ENCODE data around the gene KCNJ8. TPM values are rescaled to one million over a fixed set of nuclear protein-coding genes. Genes with fewer than 3 reads are reported as not detected.

The KCNJ8 gene
- total RNA-seq, 4 donors from 2014 or later: 28.2 to 36.4 (median 31.6) TPM

DNA sequence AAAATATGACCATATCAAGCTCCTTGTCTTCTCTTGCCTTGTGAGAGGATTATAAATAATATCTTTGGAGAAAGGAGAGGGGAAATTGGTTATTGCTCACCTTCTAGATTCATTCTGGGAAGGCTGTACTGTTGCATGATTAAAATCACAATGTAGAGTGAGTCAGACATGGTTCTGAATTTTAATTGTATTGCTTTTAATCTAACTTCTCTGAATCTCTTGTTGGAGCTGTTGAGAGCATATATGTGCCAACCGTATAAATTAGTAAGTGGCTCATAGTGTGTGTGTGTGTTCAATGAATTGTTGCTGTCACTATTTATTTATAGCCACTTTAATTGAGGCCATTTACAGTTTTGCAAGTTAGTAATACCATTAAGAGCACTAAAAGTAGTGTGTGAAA lies 56.1 kb downstream of the KCNJ8 start:
- Histone ChIP-seq H3K9me3 (no peaks in the 10 kb centered on the region), H3K27ac (no peak overlapping the region), H3K4me1 (no peaks in the 10 kb centered on the region), H3K27me3 (no peaks in the 10 kb centered on the region), H3K4me3 (no peak overlapping the region), H3K36me3 (no peaks in the 10 kb centered on the region)
- 50 to 63% methylated on average over 1 of the region's 1 CpG for WGBS, 2 donors (ENCODE audit: low coverage in 1 of 2)
- TF ChIP-seq EP300 (IDR thresholded peaks at IDR 0.05) (no peak), POLR2AphosphoS5 (IDR thresholded peaks at IDR 0.05) (no peak), POLR2A (IDR thresholded peaks at IDR 0.05) (no peak)
- TF ChIP-seq, protein P1, sequence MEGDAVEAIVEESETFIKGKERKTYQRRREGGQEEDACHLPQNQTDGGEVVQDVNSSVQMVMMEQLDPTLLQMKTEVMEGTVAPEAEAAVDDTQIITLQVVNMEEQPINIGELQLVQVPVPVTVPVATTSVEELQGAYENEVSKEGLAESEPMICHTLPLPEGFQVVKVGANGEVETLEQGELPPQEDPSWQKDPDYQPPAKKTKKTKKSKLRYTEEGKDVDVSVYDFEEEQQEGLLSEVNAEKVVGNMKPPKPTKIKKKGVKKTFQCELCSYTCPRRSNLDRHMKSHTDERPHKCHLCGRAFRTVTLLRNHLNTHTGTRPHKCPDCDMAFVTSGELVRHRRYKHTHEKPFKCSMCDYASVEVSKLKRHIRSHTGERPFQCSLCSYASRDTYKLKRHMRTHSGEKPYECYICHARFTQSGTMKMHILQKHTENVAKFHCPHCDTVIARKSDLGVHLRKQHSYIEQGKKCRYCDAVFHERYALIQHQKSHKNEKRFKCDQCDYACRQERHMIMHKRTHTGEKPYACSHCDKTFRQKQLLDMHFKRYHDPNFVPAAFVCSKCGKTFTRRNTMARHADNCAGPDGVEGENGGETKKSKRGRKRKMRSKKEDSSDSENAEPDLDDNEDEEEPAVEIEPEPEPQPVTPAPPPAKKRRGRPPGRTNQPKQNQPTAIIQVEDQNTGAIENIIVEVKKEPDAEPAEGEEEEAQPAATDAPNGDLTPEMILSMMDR (IDR thresholded peaks at IDR 0.05): no peak
- ATAC-seq: no peak

DNA sequence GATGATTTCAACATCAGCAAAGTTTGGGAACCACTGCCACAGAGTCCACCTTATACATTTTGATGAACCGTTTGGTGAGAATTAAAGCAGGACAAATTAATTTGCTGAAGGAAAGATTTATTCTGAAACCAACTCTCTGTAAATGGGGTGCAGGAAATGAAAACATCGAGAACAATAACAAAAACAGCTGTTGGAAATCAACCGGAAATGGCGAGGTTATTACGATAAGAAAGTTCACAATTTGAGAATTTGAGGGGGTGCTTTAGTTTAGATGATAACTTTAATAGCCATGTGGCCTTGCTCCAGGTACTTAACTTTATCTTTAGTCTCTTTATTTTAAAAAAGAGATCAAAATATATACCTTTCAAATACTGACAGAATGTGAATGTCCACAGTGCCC lies 56.7 kb downstream of the KCNJ8 start:
- TF ChIP-seq POLR2AphosphoS5 (IDR thresholded peaks at IDR 0.05) (no peak), EP300 (IDR thresholded peaks at IDR 0.05) (no peak), POLR2A (IDR thresholded peaks at IDR 0.05) (no peak)
- TF ChIP-seq, protein P1 (IDR thresholded peaks at IDR 0.05): no peak
- 40 to 60% methylated on average over 5 of the region's 5 CpGs for WGBS, 2 donors (ENCODE audit: low coverage in 1 of 2)
- no peak for ATAC-seq
- Histone ChIP-seq H3K4me3 (no peak overlapping the region), H3K36me3 (no peaks in the 10 kb centered on the region), H3K27ac (no peak overlapping the region), H3K4me1 (no peaks in the 10 kb centered on the region), H3K9me3 (no peaks in the 10 kb centered on the region), H3K27me3 (no peaks in the 10 kb centered on the region)

DNA sequence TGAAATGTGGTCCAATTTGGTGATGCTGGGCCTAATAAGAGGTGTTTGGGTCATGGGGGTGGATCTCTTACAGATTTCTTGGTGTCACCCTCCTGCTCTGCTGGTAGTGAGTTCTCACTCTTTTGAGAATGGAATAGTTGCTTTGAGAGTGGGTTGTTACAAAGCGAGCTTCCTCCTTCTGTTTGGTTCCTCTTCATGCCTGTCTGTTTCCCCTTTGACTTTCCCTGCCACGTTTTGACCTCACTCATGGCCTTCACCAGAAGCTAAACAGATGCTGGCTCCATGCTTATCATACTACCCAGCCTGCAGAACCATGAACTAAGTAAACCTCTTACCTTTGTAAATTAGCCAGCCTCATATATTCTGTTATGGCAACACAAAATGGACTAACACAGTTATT lies 59.1 kb downstream of the KCNJ8 start:
- 50 to 75% methylated on average over 1 to 2 of the region's 2 CpGs for WGBS, 2 donors (ENCODE audit: low coverage in 1 of 2)

More for the DNA sequence above, 59.1 kb downstream of the KCNJ8 start:
- TF ChIP-seq EP300 (IDR thresholded peaks at IDR 0.05): no peak
- TF ChIP-seq POLR2A (IDR thresholded peaks at IDR 0.05): no peak
- TF ChIP-seq, protein P1 (IDR thresholded peaks at IDR 0.05): no peak
- no peak for TF ChIP-seq POLR2AphosphoS5 (IDR thresholded peaks at IDR 0.05)
- Histone ChIP-seq H3K27ac (no peak overlapping the region), H3K4me1 (peaks cover 0 to 14% (median 5%) of the 10 kb centered on the region in 3 donors), H3K4me3 (no peak overlapping the region), H3K27me3 (no peaks in the 10 kb centered on the region), H3K9me3 (no peaks in the 10 kb centered on the region), H3K36me3 (no peaks in the 10 kb centered on the region)
- no peak for ATAC-seq

Other genes with a start within 250 kb of the KCNJ8 start
- gene SPX, start 248.4 kb downstream of the KCNJ8 start, total RNA-seq: 1 to 10 TPM in 1 of 4 donors, under 1 TPM in 3; 0.15 to 1.2 (median 0.67) TPM
- not detected for gene GYS2, start 169.9 kb downstream of the KCNJ8 start, total RNA-seq
- 100 to 1,000 TPM; 384 to 506 (median 452) TPM for gene LDHB, start 116.9 kb downstream of the KCNJ8 start, total RNA-seq
- 100 to 1,000 TPM in 1 of 4 donors, 10 to 100 TPM in 3; 61.8 to 105 (median 73.7) TPM for gene ABCC9, start 166.7 kb upstream of the KCNJ8 start, total RNA-seq